ENCODE data around the gene ENKD1.
"Not testable (repeated sequence)": the region's sequence is repeated elsewhere in the genome, so short reads cannot be mapped to it uniquely, and the experiment has no call there.

Gene ENKD1, protein sequence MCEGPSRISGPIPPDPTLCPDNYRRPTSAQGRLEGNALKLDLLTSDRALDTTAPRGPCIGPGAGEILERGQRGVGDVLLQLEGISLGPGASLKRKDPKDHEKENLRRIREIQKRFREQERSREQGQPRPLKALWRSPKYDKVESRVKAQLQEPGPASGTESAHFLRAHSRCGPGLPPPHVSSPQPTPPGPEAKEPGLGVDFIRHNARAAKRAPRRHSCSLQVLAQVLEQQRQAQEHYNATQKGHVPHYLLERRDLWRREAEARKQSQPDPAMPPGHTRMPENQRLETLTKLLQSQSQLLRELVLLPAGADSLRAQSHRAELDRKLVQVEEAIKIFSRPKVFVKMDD

DNA sequence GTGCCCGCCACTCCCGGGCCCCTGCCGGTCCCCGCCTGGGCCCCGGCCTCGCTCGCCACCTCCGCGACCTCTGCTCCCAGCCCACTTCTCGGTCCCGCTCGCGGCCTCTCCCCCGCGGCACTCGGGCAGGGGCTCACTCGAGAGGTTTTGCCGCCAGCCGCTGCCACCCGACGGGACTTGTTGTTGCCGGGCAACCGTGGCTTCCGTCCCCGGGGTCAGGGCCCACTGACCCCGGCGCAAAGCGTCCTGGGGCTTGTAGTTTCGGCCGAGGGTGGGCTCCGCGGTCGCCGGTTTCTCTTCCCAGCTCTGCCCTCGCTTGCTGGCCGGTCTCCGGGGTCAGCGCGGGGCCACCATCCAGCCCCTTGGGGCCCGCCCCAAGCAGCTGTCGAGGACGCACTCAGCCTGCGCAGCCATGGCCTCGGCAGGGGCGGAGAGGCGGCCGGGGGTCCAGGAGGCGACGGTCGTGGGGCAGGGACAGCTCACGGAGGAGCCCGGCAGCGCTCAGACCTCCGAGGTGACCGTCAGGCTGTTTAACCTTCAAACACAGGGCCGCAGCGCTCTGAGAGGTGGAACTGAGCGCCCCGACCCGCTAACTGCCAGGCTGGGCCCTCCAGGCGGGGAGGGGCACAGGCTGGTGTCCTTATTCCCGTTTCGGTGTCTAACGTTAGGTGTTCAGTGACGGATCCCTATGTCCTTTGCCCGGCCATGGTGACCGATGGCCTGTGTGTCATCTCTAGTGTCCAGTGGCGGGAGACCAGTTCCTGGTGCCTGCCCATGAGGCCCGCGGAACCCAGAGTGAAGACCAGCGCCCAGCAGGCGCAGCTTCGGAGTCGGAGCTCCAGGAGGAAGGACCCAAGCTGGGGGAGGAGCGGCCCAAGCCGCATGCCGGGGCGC lies at the start of gene ENKD1, which contains the start of gene C16orf86:
ENKD1 (minus strand) TSS at position 192 of the 894 bp plus-strand sequence. CDS start 308 bp downstream, outside the sequence.
C16orf86 (plus strand) TSS at position 256 of the 894 bp plus-strand sequence; CDS start at position 413, 157 bp downstream.
- peak; percentile 73 for DNase-seq

DNA sequence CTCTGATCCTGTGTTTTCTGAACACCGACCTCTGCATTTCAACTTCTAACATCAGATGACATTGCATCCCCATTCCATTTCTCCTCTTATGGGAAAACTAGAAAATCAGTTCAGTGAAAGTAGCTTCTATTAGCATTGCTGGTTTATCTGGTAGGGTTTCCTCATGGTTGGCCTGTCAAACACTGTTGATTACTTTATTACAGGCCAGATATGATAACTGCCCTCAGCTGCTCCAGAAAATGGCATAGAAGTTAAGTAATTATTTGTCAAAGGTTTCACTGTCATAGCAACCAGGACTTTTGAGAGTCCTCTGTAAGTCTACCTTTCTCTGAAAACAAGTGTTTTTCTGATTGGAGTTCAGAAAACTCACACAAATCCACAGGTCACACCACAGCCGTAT lies 49.5 kb upstream of the ENKD1 start:
- DNase-seq: no peak

DNA sequence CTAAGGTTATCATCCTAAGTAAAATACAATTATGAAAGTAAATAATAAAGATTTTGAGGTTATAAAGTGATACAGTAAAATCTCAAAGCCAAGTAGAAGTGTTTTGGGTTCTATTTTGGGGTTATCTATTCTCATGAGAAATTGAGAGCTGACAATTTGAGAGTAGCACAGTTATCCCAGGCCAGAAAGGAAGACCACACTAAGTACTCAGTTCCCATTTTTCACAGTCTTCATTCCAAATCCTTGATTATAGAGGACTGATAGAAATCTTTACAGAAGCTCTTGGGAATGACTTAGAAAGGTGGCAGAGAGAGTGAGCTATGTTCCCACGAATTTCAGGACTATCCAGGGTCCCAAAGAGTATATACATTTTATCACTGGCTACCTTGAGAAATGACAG lies 48.0 kb upstream of the ENKD1 start:
- DNase-seq: no peak

DNA sequence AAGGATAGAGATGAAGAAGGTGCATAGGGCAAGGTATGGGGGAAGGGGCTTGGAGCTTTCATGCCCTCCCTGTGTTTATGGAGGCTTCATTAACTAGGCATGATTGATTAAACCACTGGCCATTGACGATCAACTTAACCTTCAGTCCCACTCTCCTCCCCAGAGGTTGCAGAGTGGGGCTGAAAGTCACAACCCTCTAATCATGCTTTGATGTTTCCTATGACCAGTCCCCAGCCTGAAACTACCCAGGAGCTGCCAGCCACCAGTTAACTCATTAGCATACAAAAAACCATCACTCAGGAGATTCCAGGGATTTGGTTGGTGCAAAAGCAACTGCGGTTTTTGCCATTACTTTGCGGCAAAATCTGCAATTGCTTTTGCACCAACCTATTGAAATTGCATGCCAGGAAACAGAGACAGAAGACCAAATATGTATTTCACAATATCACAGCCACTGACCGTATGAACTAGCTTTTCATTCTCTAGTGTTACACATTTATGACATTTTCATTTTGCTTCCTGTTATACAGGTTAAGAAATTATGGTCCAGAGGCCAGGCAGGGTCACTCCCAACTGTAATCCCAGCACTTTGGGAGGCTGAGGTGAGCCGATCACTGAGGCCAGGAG lies 47.2 kb upstream of the ENKD1 start:
- no peak for DNase-seq

DNA sequence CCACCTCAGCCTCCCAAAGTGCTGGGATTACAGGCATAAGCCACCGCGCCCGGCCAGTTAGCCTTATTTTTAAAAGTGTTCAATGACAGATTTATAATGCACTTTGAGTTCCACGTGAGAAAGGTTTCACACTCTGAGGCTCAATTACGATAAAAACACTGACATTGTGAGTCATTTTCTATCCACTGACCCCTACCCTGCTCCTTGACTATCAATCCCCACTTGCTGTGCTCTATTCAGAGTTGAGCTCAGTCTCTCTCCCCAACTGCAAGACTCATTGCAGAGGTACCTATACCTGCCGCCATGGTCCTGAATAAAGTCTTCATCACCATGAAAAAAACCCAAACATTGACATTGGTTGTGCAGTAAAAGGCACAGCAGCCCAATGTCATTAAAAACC lies 44.1 kb upstream of the ENKD1 start:
- no peak for DNase-seq

DNA sequence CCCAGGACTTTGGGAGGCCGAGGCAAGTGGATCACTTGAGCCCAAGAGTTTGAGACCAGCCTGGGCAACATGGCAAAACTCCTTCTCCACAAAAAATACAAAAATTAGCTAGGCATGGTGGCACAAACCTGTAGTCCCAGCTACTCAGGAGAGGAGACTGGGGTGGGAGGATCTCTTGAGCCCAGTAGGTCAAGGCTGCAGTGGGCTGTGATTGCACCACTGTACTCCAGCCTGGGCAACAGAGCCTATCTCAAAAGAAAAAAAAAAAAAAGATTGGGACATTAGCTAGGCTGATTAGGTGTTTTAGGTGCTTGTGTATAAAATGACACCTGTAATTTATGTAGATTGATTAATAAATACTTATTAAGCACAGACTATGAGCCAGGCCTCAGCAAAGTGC lies 42.5 kb upstream of the ENKD1 start:
- no peak for DNase-seq

DNA sequence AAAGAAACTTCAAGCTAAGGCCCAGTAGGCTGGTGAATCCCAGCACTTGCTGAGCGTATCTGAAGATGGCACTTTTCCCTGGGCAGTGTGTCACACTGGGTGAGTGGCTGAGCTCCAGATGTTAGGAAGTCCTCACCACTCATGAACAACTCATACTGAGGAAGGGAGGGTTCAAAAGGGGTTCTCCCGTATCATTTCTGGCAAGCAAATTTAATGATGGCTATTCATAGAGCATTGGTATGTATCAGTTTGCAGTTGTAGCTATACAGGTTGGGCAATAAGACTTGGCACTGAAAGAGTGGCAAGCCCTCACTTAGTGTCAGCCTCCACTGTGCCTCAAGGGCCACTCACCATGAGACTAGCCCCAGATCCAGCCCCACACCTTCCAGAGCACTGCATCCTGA lies 41.8 kb upstream of the ENKD1 start:
- DNase-seq: peak; percentile 46

DNA sequence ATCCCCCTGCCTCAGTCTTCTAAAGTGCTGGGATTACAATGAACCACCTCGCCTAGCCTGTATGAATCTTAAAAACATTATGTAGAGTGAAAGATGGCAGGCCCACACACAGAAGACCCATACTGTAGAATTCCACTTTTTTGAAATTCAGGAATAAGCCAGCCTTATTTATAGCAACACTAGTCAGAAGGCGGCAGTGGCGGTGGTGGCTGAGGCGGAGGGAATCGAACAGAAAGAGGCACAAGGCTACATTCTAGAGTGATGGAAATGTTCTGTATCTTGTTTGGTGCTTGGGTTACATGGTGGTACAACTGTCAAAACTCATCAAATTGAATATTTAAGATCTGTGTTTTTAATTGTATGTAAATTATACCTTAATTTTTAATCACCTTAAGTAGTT lies 41.2 kb upstream of the ENKD1 start:
- DNase-seq: no peak

DNA sequence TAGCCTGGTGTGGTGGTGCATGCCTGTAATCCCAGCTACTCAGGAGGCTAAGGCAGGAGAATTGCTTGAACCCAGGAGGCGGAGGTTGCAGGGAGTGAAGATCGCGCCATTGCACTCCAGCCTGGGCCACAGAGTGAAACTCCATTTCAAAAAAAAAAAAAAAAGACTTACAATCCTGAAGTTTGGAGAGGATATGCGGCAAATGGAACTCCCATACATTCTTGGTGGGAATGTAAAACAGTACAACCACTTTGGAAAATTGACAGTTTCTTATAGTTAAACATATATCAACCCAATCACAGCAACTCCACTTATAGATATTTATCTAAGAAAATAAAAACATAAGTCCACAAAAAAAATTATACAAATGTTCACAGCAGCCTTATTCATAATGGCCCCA lies 40.7 kb upstream of the ENKD1 start:
- DNase-seq: no peak

DNA sequence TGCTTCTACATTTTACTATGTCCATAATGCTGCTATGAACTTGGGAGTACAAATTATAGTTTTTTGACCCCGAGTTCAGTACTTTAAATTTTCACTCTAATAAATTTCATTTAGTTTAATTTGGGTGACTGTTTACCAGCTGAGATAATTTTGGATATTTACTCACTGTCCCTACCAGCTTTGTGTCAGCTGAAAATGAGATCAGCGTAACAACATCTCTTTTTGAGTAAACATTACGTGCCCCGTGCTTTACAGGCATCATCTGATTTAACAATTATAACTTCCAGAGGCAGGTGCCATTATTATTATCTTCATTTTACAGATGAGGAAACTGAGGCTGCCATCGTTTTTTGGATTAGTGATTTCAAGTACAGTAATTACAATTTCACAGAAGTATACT lies 37.6 kb upstream of the ENKD1 start:
- no peak for DNase-seq

DNA sequence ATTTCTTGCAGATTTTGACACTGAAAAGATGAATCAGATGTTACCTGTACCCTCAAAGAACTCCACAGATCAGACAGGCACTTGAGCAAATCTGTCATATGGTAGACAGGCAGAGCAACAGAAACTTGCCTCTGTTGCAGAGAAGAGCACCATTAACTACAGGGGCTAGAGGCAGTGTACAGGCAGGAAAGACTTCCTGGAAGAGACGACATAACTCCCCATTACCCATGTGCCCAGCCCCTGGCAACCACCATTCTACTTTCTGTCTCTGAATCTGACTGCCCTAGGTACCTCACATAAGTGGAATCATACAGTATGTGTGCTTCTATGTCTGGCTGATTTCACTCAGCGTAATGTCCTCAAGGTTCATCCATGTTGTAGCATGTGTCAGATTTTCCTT lies 37.1 kb upstream of the ENKD1 start:
- DNase-seq: no peak

DNA sequence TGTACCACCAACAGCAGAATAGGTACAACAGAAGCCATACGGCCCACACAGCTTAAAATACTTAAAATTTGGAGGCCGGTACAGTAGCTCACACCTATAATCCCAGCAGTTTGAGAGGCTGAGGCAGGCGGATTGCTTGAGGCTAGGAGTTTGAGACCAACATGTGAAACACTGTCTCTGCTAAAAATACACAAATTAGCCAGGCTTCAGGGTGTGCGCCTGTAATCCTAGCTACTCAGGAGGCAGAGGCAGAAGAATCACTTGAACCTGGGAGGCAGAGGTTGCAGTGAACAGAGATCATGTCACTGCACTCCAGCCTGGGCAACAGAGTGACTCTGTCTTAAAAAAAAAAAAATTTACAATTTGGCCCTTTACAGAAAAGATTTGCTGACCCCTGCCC lies 35.6 kb upstream of the ENKD1 start:
- DNase-seq: no peak

DNA sequence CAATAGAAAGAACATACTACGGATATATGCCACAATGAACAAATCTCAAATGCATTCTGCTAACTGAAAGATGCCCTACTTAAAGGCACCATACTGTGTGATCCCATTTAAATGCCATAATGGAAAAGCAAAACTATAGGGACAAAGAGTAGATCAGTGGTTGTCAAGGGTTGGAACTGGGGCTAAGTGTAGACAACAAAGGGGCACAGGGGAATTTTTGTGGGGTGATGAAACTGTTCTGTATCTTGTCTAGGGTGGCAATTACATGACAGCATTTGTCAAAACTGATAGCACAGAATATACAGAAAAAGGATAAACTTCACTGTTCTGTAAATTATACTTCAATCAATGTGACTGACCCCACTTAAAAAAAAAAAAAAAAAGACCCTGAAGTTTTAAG lies 34.9 kb upstream of the ENKD1 start:
- DNase-seq: no peak

DNA sequence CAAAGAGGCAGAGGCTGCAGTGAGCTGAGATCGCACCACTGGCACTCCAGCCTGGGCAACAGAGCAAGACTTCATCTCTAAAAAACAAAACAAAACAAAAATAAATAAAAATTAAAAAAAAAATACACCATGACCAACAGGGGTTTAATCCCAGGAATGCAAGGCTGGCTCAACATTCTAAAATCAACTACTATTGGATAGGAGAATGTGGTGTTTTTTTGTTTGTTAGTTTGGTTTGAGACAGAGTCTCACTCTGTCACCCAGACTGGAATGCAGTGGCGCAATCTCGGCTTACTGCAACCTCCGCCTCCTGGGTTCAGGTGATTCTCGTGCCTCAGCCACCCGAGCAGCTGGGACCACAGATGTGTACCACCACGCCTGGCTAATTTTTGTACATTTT lies 32.7 kb upstream of the ENKD1 start:
- no peak for DNase-seq

DNA sequence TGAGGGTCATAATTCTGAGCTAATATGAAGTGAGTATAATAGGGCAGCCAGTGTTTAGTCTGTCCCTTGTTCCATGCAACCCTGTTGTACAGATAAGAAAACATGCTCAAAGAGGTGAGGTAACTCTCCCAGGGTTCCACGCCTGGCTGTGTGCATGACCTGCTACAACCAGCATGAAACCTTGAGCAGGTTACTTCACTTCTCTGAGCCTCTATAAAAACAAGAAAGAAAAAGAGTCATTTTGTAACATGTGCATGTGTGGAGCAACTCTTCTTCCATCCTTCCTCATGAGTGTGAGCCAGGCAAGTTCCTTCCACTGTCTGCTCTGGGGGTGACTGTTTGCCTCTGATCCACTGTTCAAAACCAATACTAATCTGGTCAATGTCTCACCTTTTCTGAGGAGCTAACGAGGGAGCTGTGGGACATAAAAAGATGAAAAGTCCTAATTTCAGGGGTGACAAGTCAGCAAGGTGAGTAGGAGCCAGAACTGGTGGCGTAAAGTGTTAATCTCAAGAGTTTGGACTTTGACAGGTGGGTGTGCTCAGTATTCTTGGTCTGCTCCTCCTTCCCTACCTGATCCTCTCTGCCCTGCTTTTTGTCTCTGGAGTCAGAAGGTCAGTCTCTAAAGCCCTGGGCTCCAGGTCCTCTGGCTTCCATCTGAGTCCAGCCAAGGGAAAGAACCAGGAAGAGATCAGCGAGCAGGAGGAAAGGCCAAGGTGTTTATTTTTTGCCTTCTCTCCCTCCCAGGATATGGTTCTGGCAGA lies 31.1 kb upstream of the ENKD1 start:
- DNase-seq: no peak

DNA sequence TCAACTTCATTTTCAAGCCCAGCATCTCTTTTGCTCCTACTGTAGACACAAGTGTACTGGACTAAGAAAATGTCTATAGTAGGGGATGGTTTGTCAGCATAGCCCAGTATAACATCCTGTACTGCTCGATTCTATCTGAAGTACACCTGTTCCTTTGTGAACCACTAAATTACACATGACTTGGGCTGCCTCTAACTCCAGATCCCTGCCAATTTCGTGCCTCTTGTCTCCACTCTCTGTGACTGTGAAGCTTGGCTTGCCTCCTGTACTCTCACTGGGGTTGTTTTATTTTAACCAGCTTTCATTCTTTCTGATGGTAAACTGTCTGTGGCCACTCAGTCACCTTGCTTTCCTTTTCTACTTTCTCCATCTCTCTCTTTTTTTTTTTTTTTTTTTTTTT lies 28.1 kb upstream of the ENKD1 start:
- no peak for DNase-seq

DNA sequence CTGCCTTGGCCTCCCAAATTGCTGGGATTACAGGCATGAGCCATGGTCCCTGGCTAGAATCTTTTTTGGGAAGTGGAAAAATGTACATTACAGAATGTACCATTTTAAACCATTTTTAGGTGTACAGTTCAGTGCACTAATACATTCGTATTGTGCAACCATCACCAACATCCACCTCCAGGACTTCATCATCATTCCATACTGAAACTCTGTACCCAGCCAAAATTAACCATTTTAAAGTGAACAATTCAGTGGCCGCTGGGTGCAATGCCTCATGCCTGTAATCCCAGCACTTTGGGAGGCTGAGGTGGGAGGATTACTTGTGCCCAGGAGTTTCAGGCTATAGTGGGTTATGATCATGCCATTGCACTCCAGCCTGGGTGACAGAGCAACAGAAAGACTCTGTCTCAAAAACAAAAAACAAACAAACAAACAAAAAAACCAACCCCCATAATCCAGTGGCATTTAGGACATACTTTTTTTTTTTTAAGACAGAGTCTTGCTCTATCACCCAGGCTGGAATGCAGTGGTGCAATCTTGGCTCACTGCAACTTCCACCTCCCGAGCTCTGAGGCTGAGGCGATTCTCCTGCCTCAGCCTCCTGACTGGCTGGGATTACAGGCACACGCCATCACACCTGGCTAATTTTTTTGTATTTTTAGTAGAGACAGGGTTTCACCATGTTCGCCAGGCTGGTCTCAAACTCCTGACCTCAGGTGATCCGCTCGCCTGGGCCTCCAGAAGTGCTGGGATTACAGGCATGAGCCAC lies 27.2 kb upstream of the ENKD1 start:
- DNase-seq: not testable (repeated sequence)

DNA sequence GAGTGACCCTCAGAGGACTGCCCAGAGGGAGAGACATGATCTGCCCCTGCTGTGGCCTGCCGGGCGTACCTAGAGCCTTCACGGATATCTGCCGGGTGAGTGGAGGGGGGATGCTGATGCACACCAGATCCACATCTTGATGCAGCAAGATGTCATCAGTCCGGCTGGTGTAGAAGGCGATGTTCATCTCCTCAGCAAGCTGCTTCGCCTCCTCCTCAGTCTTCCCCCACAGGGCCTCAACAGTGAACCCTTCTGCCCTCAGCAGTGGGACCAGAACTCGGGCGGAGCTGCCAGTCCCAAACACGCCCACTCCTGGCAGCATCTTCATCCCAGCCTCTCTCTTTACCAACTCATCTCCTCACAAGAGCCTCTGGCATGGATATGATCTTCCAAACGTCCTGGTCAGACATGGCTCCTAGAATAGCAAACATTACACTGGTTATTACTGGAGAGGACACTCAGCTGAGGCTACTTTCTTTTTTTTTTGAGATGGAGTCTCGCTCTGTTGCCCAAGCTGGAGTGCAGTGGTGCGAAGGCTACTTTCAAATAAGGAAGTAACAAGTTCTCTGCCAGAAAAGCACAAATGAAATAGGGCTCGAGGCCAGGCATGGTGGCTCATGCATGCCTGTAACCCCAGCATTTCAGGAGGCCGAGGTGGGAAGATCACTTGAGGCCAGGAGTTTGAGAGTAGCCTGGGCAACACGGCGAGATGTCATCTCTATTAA lies 19.0 kb upstream of the ENKD1 start:
- no peak for DNase-seq

DNA sequence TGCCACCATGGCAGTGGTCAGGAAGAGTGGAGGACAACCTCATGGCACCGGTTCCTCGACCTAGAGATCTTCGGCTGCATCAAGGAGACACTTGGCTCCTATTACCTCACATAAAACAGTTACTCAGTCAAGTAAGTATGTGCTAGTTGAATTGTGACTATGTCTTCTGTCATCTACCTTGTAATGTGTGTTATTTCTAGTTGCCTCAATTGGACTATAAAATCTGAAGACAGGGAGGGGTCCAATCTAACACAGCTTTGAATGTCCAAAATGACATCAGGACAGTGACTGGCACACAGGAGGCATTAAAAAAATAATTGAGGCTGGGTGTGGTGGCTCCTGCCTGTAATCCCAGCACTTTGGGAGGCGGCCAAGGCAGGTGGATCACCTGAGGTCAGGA lies 17.2 kb upstream of the ENKD1 start:
- no peak for DNase-seq

DNA sequence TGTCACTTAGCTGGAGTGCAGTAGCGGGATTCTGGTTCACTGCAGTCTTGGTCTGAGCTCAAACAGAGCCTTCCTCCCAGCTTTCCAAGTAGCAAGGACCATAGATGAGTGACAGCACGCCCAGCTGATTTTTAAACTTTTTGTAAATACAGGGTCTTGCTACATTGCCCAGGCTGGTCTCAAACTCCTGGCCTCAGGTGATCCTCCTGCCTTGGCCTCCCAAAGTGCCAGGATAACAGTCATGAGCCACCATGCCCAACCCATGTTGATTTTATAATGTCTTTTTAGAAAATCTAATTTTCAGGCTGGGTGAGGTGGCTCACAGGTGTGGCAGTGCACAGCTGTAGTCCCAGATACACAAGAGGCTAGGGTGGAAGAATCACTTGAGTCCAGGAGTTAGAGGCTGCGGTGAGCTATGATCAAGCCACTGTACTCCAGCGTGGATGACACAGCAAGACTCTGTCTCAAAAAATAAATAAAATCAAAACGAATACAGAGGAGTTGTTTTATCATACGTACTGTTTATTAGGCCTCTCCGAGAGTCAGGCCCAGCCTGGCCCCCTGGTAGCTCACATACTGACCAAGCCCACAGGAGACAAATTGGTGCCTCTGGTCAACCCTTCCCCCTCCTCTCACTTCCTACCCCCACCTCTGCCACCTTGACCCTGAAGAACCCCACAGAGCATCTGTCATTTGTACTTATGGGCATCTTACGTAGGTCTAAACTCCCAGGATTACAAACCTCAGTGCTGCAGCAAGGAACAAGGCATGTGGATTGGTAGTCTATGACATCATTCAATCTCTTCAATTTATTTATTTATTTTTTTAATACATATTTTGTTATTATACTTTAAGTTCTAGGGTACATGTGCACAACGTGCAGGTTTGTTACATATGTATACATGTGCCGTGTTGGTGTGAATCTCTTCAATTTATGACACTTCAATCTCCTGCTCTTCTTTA lies 13.7 kb upstream of the ENKD1 start:
- DNase-seq: no peak
